HepG2 (cell line): ENCODE data around the gene RNF208. TPM values are rescaled to one million over a fixed set of nuclear protein-coding genes. Genes with fewer than 3 reads are reported as not detected.

Experiments used
- CBX2 ChIP-seq, 2 experiments: fragments of 200-600 bp in 1 of 2; sonication (generic); formaldehyde crosslinking in 1 of 2; IDR thresholded peaks; 2 replicates each; pipeline versions ENCODE4 v1.7.0 to v1.8.1; 2018 to 2022; ENCODE audit warnings: low read depth in 2 of 2, low read length in 1 of 2, mild to moderate bottlenecking in 1 of 2, missing genetic modification reagents in 1 of 2
- HMGA1 ChIP-seq: sonication (generic); formaldehyde crosslinking; conservative IDR thresholded peaks from 2 replicates; pipeline ENCODE4 v1.4.0; 2020; ENCODE audit warnings: missing genetic modification reagents
- HNRNPL ChIP-seq: fragments of 200-400 bp; formaldehyde crosslinking; IDR thresholded peaks from 2 replicates; pipeline ENCODE4 v1.6.1; 2017; ENCODE audit warnings: mild to moderate bottlenecking, low read depth, low read length
- PITX1 ChIP-seq: sonication (generic); formaldehyde crosslinking; IDR thresholded peaks from 2 replicates; pipeline ENCODE4 v1.5.1; 2020; ENCODE audit warnings: mild to moderate bottlenecking, missing genetic modification reagents
- POLR2AphosphoS5 ChIP-seq: IDR thresholded peaks from 2 replicates; pipeline ENCODE4 v1.6.1; 2012; ENCODE audit warnings: low read depth, low read length
- RBM22 ChIP-seq: fragments of 200-400 bp; formaldehyde crosslinking; optimal IDR thresholded peaks from 2 replicates; pipeline ENCODE3; 2017; ENCODE audit warnings: mild to moderate bottlenecking, low read length, moderate library complexity
- ZFP91 ChIP-seq: sonication (generic); formaldehyde crosslinking; IDR thresholded peaks from 2 replicates; pipeline ENCODE4 v1.9.0; 2022; ENCODE audit warnings: missing genetic modification reagents, mild to moderate bottlenecking, borderline replicate concordance
- ZHX2 ChIP-seq, 2 experiments: sonication (generic) in 1 of 2; formaldehyde crosslinking in 1 of 2; IDR thresholded peaks; 2 replicates each; pipeline versions ENCODE4 v1.6.1 to v1.9.0; 2014 to 2022; ENCODE audit warnings: antibody characterized with exemption in 1 of 2, borderline replicate concordance in 1 of 2, inconsistent platforms in 1 of 2, low read depth in 1 of 2, missing genetic modification reagents in 1 of 2
- ZNF30 ChIP-seq: sonication (generic); formaldehyde crosslinking; IDR thresholded peaks from 2 replicates; pipeline ENCODE4 v1.5.0; 2020; ENCODE audit warnings: mild to moderate bottlenecking, missing genetic modification reagents
- ZNF350 ChIP-seq: sonication (generic); formaldehyde crosslinking; IDR thresholded peaks from 2 replicates; pipeline ENCODE4 v1.4.0; 2020; ENCODE audit warnings: mild to moderate bottlenecking, low read depth, missing genetic modification reagents, borderline replicate concordance
- ZNF446 ChIP-seq: sonication (generic); formaldehyde crosslinking; IDR thresholded peaks from 2 replicates; pipeline ENCODE4 v1.5.0; 2020; ENCODE audit warnings: mild to moderate bottlenecking, missing genetic modification reagents
- polyA plus RNA-seq, 8 experiments: library from polyadenylated mRNA; depleted of rRNA in 3 of 8; stranded (reverse) in 7 of 8; unstranded in 1 of 8; fragments of >200 nt; fragmentation: Illumina TruSeq in 4 of 8; extraction: Trizol in 4 of 8; gene quantifications; 2 replicates each; pipeline versions ENCODE4 v1.2.1 to v1.2.3, GENCODE V29; 2011 to 2016; ENCODE audit warnings: low read depth in 4 of 8, missing spikeins in 1 of 8, mixed read lengths in 1 of 8; ENCODE audit not compliant: insufficient read depth in 1 of 8
- total RNA-seq, 5 experiments: library from RNA; depleted of rRNA; stranded (reverse); fragments of >200 nt; fragmentation: Illumina TruSeq; extraction: Trizol; gene quantifications; 2 replicates each; pipeline ENCODE4 v1.2.3, GENCODE V29; 2016; ENCODE audit warnings: low read depth in 1 of 5
- TF ChIP-seq, protein P1 (sequence below): sonication (generic); formaldehyde crosslinking; IDR thresholded peaks from 2 replicates; pipeline ENCODE4 v1.4.0; 2020; ENCODE audit warnings: missing genetic modification reagents

The RNF208 gene
- total and polyA plus RNA-seq, 2 of the 13 experiments (the other 11 are each of a cell fraction or from before 2014, with no cell fraction given), result 1.6 to 2.1 TPM

GRCh38 chr9:137189297-137190295, 32.4 kb downstream of the RNF208 start (continued):
- no peak for TF ChIP-seq ZHX2 (IDR thresholded peaks at IDR 0.05; ENCODE audit: low read depth)
- no peak for TF ChIP-seq ZHX2 (CRISPR knock-in tag; IDR thresholded peaks at IDR 0.05; ENCODE audit: borderline replicate concordance)
- TF ChIP-seq POLR2AphosphoS5, result peak; percentile 31; the same call in 1 of the 2 replicates
- TF ChIP-seq RBM22, result peak; percentile 39
- TF ChIP-seq ZNF30 (CRISPR knock-in tag), result no peak
- TF ChIP-seq PITX1, result peak; percentile 49; the same call in 1 of the 2 replicates
- 0 out of 2 replicates have a peak, but pooled peaks have one; percentile 44 for TF ChIP-seq ZNF446
- peak; percentile 79; the same call in 1 of the 2 replicates for TF ChIP-seq HNRNPL
- TF ChIP-seq, protein P1, sequence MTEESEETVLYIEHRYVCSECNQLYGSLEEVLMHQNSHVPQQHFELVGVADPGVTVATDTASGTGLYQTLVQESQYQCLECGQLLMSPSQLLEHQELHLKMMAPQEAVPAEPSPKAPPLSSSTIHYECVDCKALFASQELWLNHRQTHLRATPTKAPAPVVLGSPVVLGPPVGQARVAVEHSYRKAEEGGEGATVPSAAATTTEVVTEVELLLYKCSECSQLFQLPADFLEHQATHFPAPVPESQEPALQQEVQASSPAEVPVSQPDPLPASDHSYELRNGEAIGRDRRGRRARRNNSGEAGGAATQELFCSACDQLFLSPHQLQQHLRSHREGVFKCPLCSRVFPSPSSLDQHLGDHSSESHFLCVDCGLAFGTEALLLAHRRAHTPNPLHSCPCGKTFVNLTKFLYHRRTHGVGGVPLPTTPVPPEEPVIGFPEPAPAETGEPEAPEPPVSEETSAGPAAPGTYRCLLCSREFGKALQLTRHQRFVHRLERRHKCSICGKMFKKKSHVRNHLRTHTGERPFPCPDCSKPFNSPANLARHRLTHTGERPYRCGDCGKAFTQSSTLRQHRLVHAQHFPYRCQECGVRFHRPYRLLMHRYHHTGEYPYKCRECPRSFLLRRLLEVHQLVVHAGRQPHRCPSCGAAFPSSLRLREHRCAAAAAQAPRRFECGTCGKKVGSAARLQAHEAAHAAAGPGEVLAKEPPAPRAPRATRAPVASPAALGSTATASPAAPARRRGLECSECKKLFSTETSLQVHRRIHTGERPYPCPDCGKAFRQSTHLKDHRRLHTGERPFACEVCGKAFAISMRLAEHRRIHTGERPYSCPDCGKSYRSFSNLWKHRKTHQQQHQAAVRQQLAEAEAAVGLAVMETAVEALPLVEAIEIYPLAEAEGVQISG (CRISPR knock-in tag), result peak; percentile 24; the same call in 1 of the 2 replicates
- TF ChIP-seq HMGA1 (CRISPR knock-in tag), result no peak
- TF ChIP-seq ZNF350 (CRISPR knock-in tag), result 0 out of 2 replicates have a peak, but pooled peaks have one; percentile 40
- no peak for TF ChIP-seq ZFP91 (CRISPR knock-in tag)
- no peak for TF ChIP-seq CBX2 (IDR thresholded peaks at IDR 0.05; ENCODE audit: low read depth, low read length)
- TF ChIP-seq CBX2 (CRISPR knock-in tag; IDR thresholded peaks at IDR 0.05; ENCODE audit: low read depth), result no peak
